Adipocyte (in vitro differentiated cells): ENCODE measurements around the gene JAKMIP2.
"Not testable (repeated sequence)": the region's sequence is repeated elsewhere in the genome, so short reads cannot be mapped to it uniquely, and the experiment has no call there.

Source experiments
- DNase-seq: peaks from one replicate; pipeline ENCODE4 v3.0.0-alpha.2; 2015; ENCODE audit warnings: low read depth
- H3K27me3 ChIP-seq: replicated peaks from 2 replicates; pipeline ENCODE4 v1.7.0; 2013; ENCODE audit warnings: mild to moderate bottlenecking, low read length, moderate library complexity; ENCODE audit not compliant: control insufficient read depth, insufficient read depth
- H3K36me3 ChIP-seq: 2 replicates; pipeline ENCODE4 v1.7.0; 2013; ENCODE audit warnings: low read length, mild to moderate bottlenecking, moderate library complexity; ENCODE audit not compliant: control insufficient read depth, insufficient read depth, severe bottlenecking
- H3K4me1 ChIP-seq: 2 replicates; pipeline ENCODE4 v1.7.0; 2013; ENCODE audit warnings: mild to moderate bottlenecking, low read length, moderate library complexity; ENCODE audit not compliant: control insufficient read depth, insufficient read depth
- H3K4me3 ChIP-seq: 2 replicates; pipeline ENCODE4 v1.7.0; 2013; ENCODE audit warnings: mild to moderate bottlenecking, low read length, moderate library complexity
- H3K9ac ChIP-seq: 2 replicates; pipeline ENCODE4 v1.7.0; 2013; ENCODE audit warnings: mild to moderate bottlenecking, low read length, moderate library complexity
- H3K9me3 ChIP-seq: 2 replicates; pipeline ENCODE4 v1.7.0; 2013; ENCODE audit warnings: mild to moderate bottlenecking, low read length, moderate library complexity; ENCODE audit not compliant: control insufficient read depth

JAKMIP2 gene

DNA sequence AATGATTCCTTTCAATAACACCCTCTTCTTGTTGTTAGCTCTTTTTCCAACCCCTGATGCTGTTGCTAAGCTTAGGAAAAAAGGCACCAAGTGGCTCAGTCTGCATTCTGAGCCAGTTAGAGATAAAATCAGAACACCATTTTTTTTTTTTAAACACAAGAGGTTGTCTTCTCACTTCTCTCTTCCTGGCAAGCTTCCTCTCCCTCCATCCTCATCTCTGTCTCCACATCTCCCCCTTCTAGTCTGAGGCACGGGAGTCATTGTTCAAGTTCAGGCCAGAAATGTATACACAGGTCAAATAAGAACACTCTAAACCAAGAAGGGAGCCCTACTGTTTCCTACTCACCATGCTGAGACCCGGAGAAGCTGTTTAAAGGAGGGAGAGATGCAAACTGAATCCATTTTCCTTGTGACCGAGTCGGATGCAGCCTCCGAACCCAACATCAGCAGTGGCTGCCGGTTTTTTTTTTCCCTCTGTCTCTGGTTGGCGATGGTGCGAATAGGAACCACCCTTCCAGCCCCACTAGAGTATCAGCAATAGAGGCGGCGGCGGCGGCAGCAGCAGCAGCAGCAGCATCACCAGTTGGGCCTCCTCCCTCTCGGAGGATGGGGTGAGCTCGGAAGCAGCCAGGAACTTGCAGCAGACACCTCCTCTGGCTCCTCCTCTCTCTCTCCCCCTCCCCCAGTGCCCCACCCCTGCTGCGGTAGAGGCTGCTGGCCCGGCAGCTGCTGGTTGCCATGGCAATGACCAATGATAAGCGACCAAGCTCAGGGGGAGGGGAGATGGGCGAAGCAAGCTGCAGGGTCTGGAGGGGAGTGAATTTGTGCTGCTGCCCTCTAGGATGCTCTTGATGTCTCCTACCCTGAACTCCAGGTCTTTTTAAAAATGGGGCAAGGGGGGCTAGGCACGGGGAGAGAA is at the start of gene JAKMIP2:
Gene JAKMIP2, minus strand, starts transcription at position 619 of the 919 bp plus-strand sequence. CDS start 110,922 bp downstream, outside the sequence.
- peak within 1 kb of the TSS; percentile 54 for H3K9ac ChIP-seq
- H3K36me3 ChIP-seq, result no peaks in the 10 kb centered on the region
- H3K9me3 ChIP-seq, result no peaks in the 10 kb centered on the region
- H3K4me1 ChIP-seq, result no peaks in the 10 kb centered on the region
- H3K4me3 ChIP-seq, result peak within 1 kb of the TSS; percentile 75
- DNase-seq, result peak; percentile 1
- peaks cover 9% of the 10 kb centered on the region for H3K27me3 ChIP-seq

- no peak within 1 kb of the TSS for H3K9ac ChIP-seq
- H3K4me3 ChIP-seq, result no peak within 1 kb of the TSS
Measured at GRCh38 chr5:147831465-147831864, 48.9 kb upstream of the JAKMIP2 start, which contains the start of gene SPINK1. Gene SPINK1 (minus strand): TSS chr5:147831671. CDS start chr5:147831577, 94 bp downstream.

GRCh38 chr5:147830035-147830434 is 47.5 kb upstream of the JAKMIP2 start:
- Histone ChIP-seq H3K4me1 (no peaks in the 10 kb centered on the region), H3K9me3 (no peaks in the 10 kb centered on the region), H3K9ac (no peak overlapping the region), H3K27me3 (peaks cover 16% of the 10 kb centered on the region), H3K4me3 (no peak overlapping the region), H3K36me3 (no peaks in the 10 kb centered on the region)
- DNase-seq, result peak; percentile 4

More at GRCh38 chr5:147831465-147831864, 48.9 kb upstream of the JAKMIP2 start, which contains the start of gene SPINK1:
- Histone ChIP-seq H3K9me3 (no peaks in the 10 kb centered on the region), H3K27me3 (peaks cover 16% of the 10 kb centered on the region), H3K4me1 (no peaks in the 10 kb centered on the region), H3K36me3 (no peaks in the 10 kb centered on the region)
- DNase-seq, result no peak

GRCh38 chr5:147827017-147827416 is 44.5 kb upstream of the JAKMIP2 start:
- H3K4me1 ChIP-seq, H3K9me3 ChIP-seq, H3K36me3 ChIP-seq, H3K4me3 ChIP-seq, H3K9ac ChIP-seq, DNase-seq: not testable (repeated sequence)
- H3K27me3 ChIP-seq, result peaks cover 11% of the 10 kb centered on the region

DNA sequence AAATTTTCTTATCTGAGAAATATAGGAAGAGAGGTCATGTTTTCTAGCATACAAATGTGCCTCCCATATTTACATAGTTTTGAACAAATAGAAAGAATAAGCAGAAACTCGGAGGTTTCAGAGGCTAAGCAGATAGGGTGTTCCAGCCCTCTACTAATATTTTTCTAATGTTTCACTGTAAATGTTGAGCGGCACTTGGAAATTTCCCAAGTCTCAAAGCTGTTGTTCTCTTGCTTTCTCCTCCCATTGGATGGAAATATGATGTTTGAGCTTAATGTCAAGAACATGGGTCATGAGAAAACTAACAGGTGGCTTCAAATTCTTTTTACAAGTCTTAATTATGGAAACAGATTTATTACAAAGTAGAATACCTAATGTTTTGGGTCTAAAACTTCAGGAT is 43.8 kb upstream of the JAKMIP2 start:
- no peak for DNase-seq
- Histone ChIP-seq H3K4me1 (no peaks in the 10 kb centered on the region), H3K36me3 (no peaks in the 10 kb centered on the region), H3K9ac (no peak overlapping the region), H3K4me3 (no peak overlapping the region), H3K9me3 (no peaks in the 10 kb centered on the region), H3K27me3 (peaks cover 11% of the 10 kb centered on the region)

- Histone ChIP-seq H3K4me3 (no peak overlapping the region), H3K36me3 (no peaks in the 10 kb centered on the region), H3K9ac (no peak overlapping the region), H3K27me3 (peaks cover 3% of the 10 kb centered on the region), H3K4me1 (peaks cover 10% of the 10 kb centered on the region), H3K9me3 (no peaks in the 10 kb centered on the region)
- DNase-seq, result peak; percentile 79
Measured at GRCh38 chr5:147822686-147823491, 40.4 kb upstream of the JAKMIP2 start.

DNA sequence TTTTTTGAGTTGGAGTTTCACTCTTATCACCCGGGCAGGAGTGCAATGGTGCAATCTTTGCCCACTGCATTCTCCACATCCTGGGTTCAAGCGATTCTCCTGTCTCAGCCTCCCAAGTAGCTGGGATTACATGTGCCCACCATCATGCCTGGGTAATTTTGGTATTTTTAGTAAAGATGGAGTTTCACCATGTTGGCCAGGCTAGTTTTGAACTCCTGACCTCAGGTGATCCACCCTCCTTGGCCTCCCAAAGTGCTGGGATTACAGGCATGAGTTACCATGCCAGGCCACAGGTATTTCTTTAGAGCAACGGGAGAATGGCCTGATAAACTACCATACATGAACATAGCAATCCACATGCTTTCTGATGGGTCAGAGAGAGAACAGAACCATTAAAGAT is 39.7 kb upstream of the JAKMIP2 start:
- H3K9ac ChIP-seq, H3K36me3 ChIP-seq, H3K27me3 ChIP-seq, H3K9me3 ChIP-seq, DNase-seq, H3K4me3 ChIP-seq: not testable (repeated sequence)
- H3K4me1 ChIP-seq, result peaks cover 10% of the 10 kb centered on the region

DNA sequence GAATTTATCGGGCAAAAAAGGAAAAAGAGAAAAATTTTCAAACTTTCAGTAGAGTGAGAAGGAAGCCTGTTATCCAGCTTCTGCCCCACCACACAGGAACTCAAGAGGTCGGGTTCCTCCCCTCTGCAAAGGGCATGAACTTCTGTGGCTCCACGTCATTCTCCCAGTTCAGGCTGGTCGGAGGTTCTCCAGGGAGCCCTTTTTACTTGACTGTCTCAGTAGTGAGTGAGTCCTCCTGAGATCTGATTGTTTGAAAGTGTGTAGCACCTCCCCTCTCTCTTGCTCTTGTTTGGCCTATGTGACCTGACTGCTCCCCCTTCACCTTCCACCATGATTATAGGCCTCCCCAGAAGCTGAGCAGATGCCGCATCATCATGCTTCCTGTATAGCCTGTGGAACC is 39.2 kb upstream of the JAKMIP2 start:
- Histone ChIP-seq H3K9me3 (no peaks in the 10 kb centered on the region), H3K9ac (no peak overlapping the region), H3K36me3 (no peaks in the 10 kb centered on the region), H3K27me3 (peaks cover 3% of the 10 kb centered on the region), H3K4me1 (peaks cover 10% of the 10 kb centered on the region), H3K4me3 (no peak overlapping the region)
- DNase-seq, result no peak

DNA sequence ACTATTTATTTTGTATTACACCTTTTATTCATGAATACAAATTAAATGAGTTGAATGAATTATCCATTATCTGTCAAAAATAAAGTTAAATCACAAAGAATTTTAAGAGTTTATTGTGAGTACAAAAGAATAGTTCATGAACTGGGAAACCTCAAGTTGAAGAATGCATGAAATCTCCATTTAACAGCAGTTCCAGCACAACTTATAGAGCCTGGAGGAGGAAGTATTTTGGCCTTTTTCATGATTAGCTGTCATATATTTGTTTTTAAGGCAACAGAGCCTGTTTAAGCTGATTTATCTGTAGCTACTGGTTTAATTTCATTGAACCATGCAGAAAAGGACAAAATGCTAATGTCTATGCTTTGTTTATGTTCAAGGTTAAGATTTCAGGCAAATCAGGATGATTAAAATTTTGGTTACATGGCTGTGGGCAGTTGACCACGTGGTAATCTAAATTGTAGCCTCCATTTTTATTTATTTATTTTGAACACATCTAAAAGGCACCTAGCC is 36.8 kb upstream of the JAKMIP2 start:
- no peak overlapping the region for H3K4me3 ChIP-seq
- no peaks in the 10 kb centered on the region for H3K27me3 ChIP-seq
- H3K4me1 ChIP-seq, result peaks cover 10% of the 10 kb centered on the region
- no peak for DNase-seq
- no peaks in the 10 kb centered on the region for H3K36me3 ChIP-seq
- no peak overlapping the region for H3K9ac ChIP-seq
- H3K9me3 ChIP-seq, result no peaks in the 10 kb centered on the region

- Histone ChIP-seq H3K9ac (no peak overlapping the region), H3K27me3 (no peaks in the 10 kb centered on the region), H3K36me3 (no peaks in the 10 kb centered on the region), H3K4me3 (peak overlapping the region; percentile 27), H3K9me3 (no peaks in the 10 kb centered on the region), H3K4me1 (peaks cover 10% of the 10 kb centered on the region)
- no peak for DNase-seq
Measured at GRCh38 chr5:147818290-147818689, 35.8 kb upstream of the JAKMIP2 start.

GRCh38 chr5:147813696-147814095 is 31.2 kb upstream of the JAKMIP2 start:
- H3K9ac ChIP-seq, result no peak overlapping the region
- no peaks in the 10 kb centered on the region for H3K9me3 ChIP-seq
- no peaks in the 10 kb centered on the region for H3K27me3 ChIP-seq
- H3K4me3 ChIP-seq, result no peak overlapping the region
- H3K36me3 ChIP-seq, result no peaks in the 10 kb centered on the region
- no peak for DNase-seq
- H3K4me1 ChIP-seq, result peaks cover 7% of the 10 kb centered on the region
